ENCODE measurements around the gene MORC3. TPM values are rescaled to one million over a fixed set of nuclear protein-coding genes. Genes with fewer than 3 reads are reported as not detected.

The MORC3 gene

Small RNA genes within 50 kb of the gene (small RNA-seq; reads per million reads assigned to genes)
- gene ATP5MFP1 (ENCODE audit: low read depth) = not detected

Measured in mesenchymal stem cell (in vitro differentiated cells and primary cell).